ENCODE results near the gene SMARCC1. TPM values are rescaled to one million over a fixed set of nuclear protein-coding genes. Genes with fewer than 3 reads are reported as not detected.

SMARCC1 gene
- total and polyA plus RNA-seq, 2 donors from 2014 or later = 11.6 to 80.4 TPM

GRCh38 chr3:47669026-47669749 is 112.5 kb downstream of the SMARCC1 start:
- no peak for FAIRE-seq
- DNase-seq = no peak
- intact Hi-C loops (cut with DNase I) = no loop called here
- TF ChIP-seq CTCF (IDR thresholded peaks at IDR 0.05; ENCODE audit: borderline replicate concordance, extremely low read depth, insufficient read depth) = no peak
- Histone ChIP-seq H3K27ac (ENCODE audit: low read depth in 2 of 2, low read length in 2 of 2) (no peak overlapping the region), H3K36me3 (ENCODE audit: control insufficient read depth in 2 of 3, insufficient read depth in 3 of 3, low read length in 3 of 3) (peaks cover 5 to 29% (median 7%) of the 10 kb centered on the region in 3 donors), H3K27me3 (ENCODE audit: control insufficient read depth, insufficient read depth, low read length) (no peaks in the 10 kb centered on the region), H3K9ac (ENCODE audit: low read length in 3 of 3) (no peak overlapping the region), H3K9me3 (ENCODE audit: control insufficient read depth in 2 of 3, insufficient read depth in 1 of 3, low read length in 3 of 3) (no peaks in the 10 kb centered on the region), H3K4me1 (ENCODE audit: control insufficient read depth in 2 of 3, insufficient read depth in 2 of 3, low read depth in 1 of 3, low read length in 3 of 3) (no peaks in the 10 kb centered on the region), H3K4me3 (ENCODE audit: low read length in 3 of 3) (no peak overlapping the region)

GRCh38 chr3:47666118-47666517 is 115.6 kb downstream of the SMARCC1 start:
- no peak for FAIRE-seq
- H3K27me3 ChIP-seq (ENCODE audit: control insufficient read depth, insufficient read depth, low read length) = no peaks in the 10 kb centered on the region

GRCh38 chr3:47664519-47664918 is 117.2 kb downstream of the SMARCC1 start:
- no peak overlapping the region for H3K4me3 ChIP-seq (ENCODE audit: low read length in 3 of 3)
- H3K27me3 ChIP-seq (ENCODE audit: control insufficient read depth, insufficient read depth, low read length) = no peaks in the 10 kb centered on the region
- intact Hi-C loops (cut with DNase I) = no loop called here
- peak in 2 of 5 donors; percentile 8 to 9 for DNase-seq
- H3K9ac ChIP-seq (ENCODE audit: low read length in 3 of 3) = no peak overlapping the region
- no peaks in the 10 kb centered on the region for H3K9me3 ChIP-seq (ENCODE audit: control insufficient read depth in 2 of 3, insufficient read depth in 1 of 3, low read length in 3 of 3)
- no peak overlapping the region for H3K27ac ChIP-seq (ENCODE audit: low read depth in 2 of 2, low read length in 2 of 2)
- FAIRE-seq = no peak
- H3K36me3 ChIP-seq (ENCODE audit: control insufficient read depth in 2 of 3, insufficient read depth in 3 of 3, low read length in 3 of 3) = peaks cover 0 to 13% (median 2%) of the 10 kb centered on the region in 3 donors
- TF ChIP-seq CTCF (IDR thresholded peaks at IDR 0.05; ENCODE audit: borderline replicate concordance, extremely low read depth, insufficient read depth) = no peak
- H3K4me1 ChIP-seq (ENCODE audit: control insufficient read depth in 2 of 3, insufficient read depth in 2 of 3, low read depth in 1 of 3, low read length in 3 of 3) = no peaks in the 10 kb centered on the region

More at GRCh38 chr3:47666118-47666517, 115.6 kb downstream of the SMARCC1 start:
- TF ChIP-seq CTCF (IDR thresholded peaks at IDR 0.05; ENCODE audit: borderline replicate concordance, extremely low read depth, insufficient read depth) = no peak
- DNase-seq = no peak
- peaks cover 5 to 20% (median 5%) of the 10 kb centered on the region in 3 donors for H3K36me3 ChIP-seq (ENCODE audit: control insufficient read depth in 2 of 3, insufficient read depth in 3 of 3, low read length in 3 of 3)
- no peak overlapping the region for H3K27ac ChIP-seq (ENCODE audit: low read depth in 2 of 2, low read length in 2 of 2)
- intact Hi-C loops (cut with DNase I) = no loop called here
- H3K4me1 ChIP-seq (ENCODE audit: control insufficient read depth in 2 of 3, insufficient read depth in 2 of 3, low read depth in 1 of 3, low read length in 3 of 3) = no peaks in the 10 kb centered on the region
- no peak overlapping the region for H3K9ac ChIP-seq (ENCODE audit: low read length in 3 of 3)
- H3K4me3 ChIP-seq (ENCODE audit: low read length in 3 of 3) = no peak overlapping the region
- H3K9me3 ChIP-seq (ENCODE audit: control insufficient read depth in 2 of 3, insufficient read depth in 1 of 3, low read length in 3 of 3) = no peaks in the 10 kb centered on the region

Measured in kidney (tissue), 14 donors.